ENCODE results near the gene GNAS-AS1.
A peak's percentile ranks its signal among the peaks of the same experiment; 100 is the strongest.

GNAS-AS1 gene

GRCh38 chr20:58891086-58891717 is 40.5 kb upstream of the GNAS-AS1 start:
- no peak for TF ChIP-seq CTCF (IDR thresholded peaks at IDR 0.05; ENCODE audit: control insufficient read depth, insufficient read depth, low read depth, low read length, missing control alignments)
- DNase-seq (ENCODE audit: low read depth): no peak
- peak overlapping the region; percentile 94 for H3K4me3 ChIP-seq (ENCODE audit: control insufficient read depth, low read depth, low read length)

GRCh38 chr20:58890518-58891085 is 39.9 kb upstream of the GNAS-AS1 start:
- DNase-seq (ENCODE audit: low read depth): no peak
- peak overlapping the region; percentile 64 for H3K4me3 ChIP-seq (ENCODE audit: control insufficient read depth, low read depth, low read length)
- TF ChIP-seq CTCF (IDR thresholded peaks at IDR 0.05; ENCODE audit: control insufficient read depth, insufficient read depth, low read depth, low read length, missing control alignments): no peak

- TF ChIP-seq CTCF (IDR thresholded peaks at IDR 0.05; ENCODE audit: control insufficient read depth, insufficient read depth, low read depth, low read length, missing control alignments): no peak
- DNase-seq (ENCODE audit: low read depth): no peak
Observed at GRCh38 chr20:58889798-58890517, 39.3 kb upstream of the GNAS-AS1 start.

GRCh38 chr20:58889334-58889760 is 38.6 kb upstream of the GNAS-AS1 start:
- no peak for TF ChIP-seq CTCF (IDR thresholded peaks at IDR 0.05; ENCODE audit: control insufficient read depth, insufficient read depth, low read depth, low read length, missing control alignments)
- H3K4me3 ChIP-seq (ENCODE audit: control insufficient read depth, low read depth, low read length): peak overlapping the region; percentile 59

More at GRCh38 chr20:58889798-58890517, 39.3 kb upstream of the GNAS-AS1 start:
- H3K4me3 ChIP-seq (ENCODE audit: control insufficient read depth, low read depth, low read length): peak overlapping the region; percentile 64

GRCh38 chr20:58888521-58889333 is 38.0 kb upstream of the GNAS-AS1 start:
- no peak for TF ChIP-seq CTCF (IDR thresholded peaks at IDR 0.05; ENCODE audit: control insufficient read depth, insufficient read depth, low read depth, low read length, missing control alignments)
- DNase-seq (ENCODE audit: low read depth): no peak
- H3K4me3 ChIP-seq (ENCODE audit: control insufficient read depth, low read depth, low read length): peak overlapping the region; percentile 59

More at GRCh38 chr20:58889334-58889760, 38.6 kb upstream of the GNAS-AS1 start:
- no peak for DNase-seq (ENCODE audit: low read depth)

GRCh38 chr20:58888103-58888502 is 37.4 kb upstream of the GNAS-AS1 start:
- TF ChIP-seq CTCF (IDR thresholded peaks at IDR 0.05; ENCODE audit: control insufficient read depth, insufficient read depth, low read depth, low read length, missing control alignments): no peak
- no peak for DNase-seq (ENCODE audit: low read depth)
- H3K4me3 ChIP-seq (ENCODE audit: control insufficient read depth, low read depth, low read length): peak overlapping the region; percentile 59
